Activated CD8-positive, alpha-beta memory T cell treated with anti-CD3 and anti-CD28 coated beads for 48 hours (primary cell): Measurements from ENCODE around the gene MUC20.

ENCODE experiments used
- DNase-seq, 3 experiments: peaks; one replicate each; pipeline ENCODE4 v3.0.0-alpha.2; 2020; ENCODE audit warnings: low read depth in 2 of 3, low spot score in 2 of 3

MUC20 gene

GRCh38 chr3:195754141-195754540 lies 33.4 kb downstream of the MUC20 start:
- no peak for DNase-seq

DNA sequence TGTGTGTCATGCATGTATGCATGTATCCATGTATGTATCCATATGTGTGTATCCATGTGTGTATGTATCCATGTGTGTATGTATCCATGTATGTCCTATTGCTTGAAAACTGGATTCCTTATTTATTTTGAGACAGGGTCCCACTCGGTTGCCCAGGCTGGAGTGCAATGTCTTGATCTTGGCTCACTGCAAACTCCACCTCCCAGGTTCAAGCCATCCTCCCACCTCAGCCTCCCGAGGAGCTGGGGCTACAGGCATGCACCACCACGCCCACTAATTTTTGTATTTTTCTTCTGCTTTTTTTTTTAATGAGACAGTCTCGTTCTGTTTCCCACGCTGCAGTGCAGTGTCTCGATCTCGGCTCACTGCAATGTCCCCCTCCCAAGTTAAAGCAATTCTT lies 34.1 kb downstream of the MUC20 start:
- no peak for DNase-seq

- DNase-seq: no peak
Observed at GRCh38 chr3:195755391-195755790, 34.6 kb downstream of the MUC20 start.

GRCh38 chr3:195755791-195756676 lies 35.3 kb downstream of the MUC20 start:
- DNase-seq: no peak

- no peak for DNase-seq
Observed at GRCh38 chr3:195757438-195757770, 36.6 kb downstream of the MUC20 start.

GRCh38 chr3:195757827-195758226 lies 37.0 kb downstream of the MUC20 start:
- DNase-seq: no peak

GRCh38 chr3:195758721-195759353 lies 38.1 kb downstream of the MUC20 start:
- no peak for DNase-seq

DNA sequence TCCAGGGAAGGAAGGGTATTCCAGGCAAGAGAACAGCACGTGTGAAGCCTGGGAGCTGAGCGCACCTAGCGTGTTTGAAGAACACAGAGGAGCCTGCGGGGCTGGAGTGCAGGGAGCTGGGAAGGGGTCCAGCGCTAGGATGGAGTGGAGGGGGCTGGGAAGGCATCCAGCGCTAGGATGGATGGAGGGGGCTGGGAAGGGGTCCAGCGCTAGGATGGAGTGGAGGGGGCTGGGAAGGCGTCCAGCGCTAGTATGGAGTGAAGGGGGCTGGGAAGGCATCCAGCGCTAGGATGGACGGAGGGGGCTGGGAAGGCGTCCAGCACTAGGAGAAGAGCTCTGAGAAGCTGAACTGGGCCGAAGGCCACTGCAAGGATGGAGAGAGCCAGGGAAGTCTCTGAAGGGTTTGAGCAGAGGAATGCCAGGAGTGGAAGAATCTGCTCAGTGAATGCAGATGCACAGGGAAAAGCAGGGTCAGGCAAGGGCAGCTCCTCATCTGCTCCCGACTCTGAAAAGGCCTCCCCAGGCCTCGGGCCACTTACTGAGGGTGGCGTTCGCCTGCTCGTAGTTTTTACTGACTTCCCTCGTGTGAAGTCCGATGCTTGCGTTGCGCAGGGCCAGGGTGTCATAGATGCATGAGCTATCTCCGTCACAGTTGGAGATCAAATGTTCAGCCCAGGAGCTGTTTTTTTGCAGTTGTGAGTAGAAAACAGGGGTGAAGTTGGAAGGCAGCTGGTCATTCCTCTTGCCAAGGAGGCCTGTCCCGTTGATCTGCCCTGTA lies 39.8 kb downstream of the MUC20 start:
- DNase-seq: no peak

DNA sequence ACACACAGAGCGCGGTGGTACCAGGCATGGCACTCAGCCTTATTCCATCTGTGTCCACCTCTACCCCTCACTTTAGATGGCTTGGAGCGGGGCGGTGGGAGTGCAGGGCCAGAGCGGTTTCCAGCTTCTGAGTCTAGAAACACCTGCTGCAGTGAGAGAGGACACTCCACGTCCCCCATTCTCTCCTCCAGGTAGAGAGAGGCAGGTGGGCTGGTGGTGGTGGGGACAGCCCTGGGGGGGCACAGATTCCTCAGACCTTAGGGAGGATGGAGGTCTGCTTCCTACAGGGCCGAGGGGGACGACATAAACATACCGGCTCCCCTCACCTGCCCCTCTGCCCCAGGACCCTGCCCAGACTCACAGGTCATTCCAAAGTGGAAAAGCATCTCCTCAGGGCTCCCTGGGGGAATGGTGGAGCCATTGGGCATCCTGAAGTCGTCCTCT lies 40.4 kb downstream of the MUC20 start:
- no peak for DNase-seq

GRCh38 chr3:195761567-195762248 lies 40.9 kb downstream of the MUC20 start:
- no peak for DNase-seq

DNA sequence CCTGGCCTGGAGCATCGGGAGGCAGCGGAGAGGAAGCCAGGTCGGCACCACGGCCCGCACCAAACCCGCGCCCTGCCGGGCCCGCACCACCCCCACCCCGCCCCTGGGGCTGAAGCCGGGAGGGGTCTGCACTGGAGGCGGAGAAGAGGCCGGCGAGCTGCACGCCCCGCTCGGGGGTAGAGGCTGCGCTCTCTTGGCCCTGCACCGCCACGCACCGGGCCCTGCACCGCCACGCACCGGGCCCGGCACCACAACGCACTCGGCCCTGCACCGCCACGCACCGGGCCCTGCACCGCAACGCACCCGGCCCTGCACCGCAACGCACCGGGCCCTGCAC lies 41.4 kb downstream of the MUC20 start:
- no peak for DNase-seq

- DNase-seq: no peak
Observed at GRCh38 chr3:195762611-195763010, 41.8 kb downstream of the MUC20 start.

GRCh38 chr3:195763076-195763830 lies 42.5 kb downstream of the MUC20 start:
- DNase-seq: no peak

GRCh38 chr3:195763843-195764825 lies 43.4 kb downstream of the MUC20 start:
- DNase-seq: no peak

DNA sequence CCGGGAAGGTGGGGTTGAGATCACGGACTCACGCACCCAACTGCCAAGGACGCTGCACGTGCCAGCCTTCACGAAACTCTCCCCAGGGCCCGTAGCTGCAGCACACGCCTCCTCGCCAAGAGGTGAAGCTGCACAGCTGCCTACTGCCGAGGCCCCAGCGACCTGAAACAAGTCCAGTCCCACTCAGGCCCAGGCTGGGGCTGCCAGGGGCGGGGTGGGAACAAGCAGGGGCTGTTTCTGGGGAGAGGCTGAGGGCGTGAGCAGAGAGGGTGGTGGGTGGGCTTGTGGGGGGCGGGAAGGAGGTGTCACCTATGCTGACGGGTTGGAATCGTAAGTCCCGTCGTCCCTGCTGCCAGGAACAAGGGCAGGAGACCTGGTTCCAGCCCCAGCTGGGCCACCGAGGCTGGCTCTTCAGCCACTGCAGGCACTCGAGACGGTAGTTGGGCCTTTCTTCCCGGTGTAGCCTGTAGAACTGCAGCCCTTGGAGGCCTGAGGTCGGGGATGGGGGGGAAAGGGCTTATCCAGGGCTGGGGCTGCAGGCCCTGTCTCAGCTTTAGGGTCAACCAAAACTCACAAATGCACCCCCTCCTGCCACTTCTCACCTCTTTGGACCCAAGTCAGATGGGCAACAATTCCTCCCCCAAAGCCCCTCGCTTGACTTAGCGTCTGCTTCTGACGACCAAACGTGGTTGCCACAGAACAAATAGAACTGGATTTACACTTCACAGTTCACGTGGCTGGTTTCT lies 44.4 kb downstream of the MUC20 start:
- DNase-seq: no peak

GRCh38 chr3:195766671-195767070 lies 45.9 kb downstream of the MUC20 start:
- DNase-seq: no peak

GRCh38 chr3:195767792-195768191 lies 47.0 kb downstream of the MUC20 start:
- DNase-seq: no peak

GRCh38 chr3:195768414-195768813 lies 47.6 kb downstream of the MUC20 start:
- no peak for DNase-seq

DNA sequence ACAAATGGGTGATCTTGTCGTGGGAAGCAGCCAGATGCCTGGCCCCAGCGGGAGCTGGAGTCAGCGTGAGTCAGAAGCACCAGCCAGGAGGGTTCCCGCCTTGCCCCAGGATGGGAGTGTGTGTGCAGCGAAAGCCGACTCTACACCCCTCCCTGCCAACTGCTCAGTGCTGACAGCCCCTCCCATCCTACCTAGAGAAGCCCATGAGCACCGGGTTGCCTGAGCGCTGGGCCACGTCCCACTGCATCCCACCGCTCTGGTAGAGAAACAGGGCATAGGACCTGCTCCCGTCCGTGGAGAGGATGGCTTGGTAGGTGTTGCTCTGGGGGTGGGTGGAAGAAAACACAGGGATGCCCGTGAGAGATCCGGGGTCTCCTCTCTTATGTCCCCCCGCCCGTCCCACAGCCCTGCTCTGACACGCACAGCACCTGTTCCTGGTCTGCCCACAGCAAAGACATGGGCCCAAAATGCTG lies 48.1 kb downstream of the MUC20 start:
- no peak for DNase-seq
